GM18517 (cell line): ENCODE data around the gene SEZ6L2.

Experiments
- ATAC-seq: cut with Tn5 transposase; IDR thresholded peaks from one replicate; pipeline ENCODE4 v1.9.1; 2021; ENCODE audit warnings: mild to moderate bottlenecking, moderate library complexity; ENCODE audit not compliant: unreplicated experiment

Gene SEZ6L2

DNA sequence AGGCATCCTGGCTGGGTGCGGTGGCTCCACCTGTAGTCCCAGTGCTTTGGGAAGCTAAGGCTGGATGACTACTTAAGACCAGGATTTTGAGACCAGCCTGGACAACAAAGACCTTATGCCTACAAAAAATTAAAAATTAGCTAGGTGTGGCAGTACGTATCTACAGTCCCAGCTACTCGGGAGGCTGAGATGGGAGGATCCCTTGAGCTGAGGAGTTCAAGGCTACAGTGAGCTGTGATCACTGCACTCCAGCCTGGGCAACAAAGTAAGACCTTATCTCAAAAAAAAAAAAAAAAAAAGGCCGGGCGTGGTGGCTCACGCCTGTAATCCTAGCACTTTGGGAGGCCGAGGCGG, 73.0 kb downstream of the SEZ6L2 start:
- no peak for ATAC-seq

DNA sequence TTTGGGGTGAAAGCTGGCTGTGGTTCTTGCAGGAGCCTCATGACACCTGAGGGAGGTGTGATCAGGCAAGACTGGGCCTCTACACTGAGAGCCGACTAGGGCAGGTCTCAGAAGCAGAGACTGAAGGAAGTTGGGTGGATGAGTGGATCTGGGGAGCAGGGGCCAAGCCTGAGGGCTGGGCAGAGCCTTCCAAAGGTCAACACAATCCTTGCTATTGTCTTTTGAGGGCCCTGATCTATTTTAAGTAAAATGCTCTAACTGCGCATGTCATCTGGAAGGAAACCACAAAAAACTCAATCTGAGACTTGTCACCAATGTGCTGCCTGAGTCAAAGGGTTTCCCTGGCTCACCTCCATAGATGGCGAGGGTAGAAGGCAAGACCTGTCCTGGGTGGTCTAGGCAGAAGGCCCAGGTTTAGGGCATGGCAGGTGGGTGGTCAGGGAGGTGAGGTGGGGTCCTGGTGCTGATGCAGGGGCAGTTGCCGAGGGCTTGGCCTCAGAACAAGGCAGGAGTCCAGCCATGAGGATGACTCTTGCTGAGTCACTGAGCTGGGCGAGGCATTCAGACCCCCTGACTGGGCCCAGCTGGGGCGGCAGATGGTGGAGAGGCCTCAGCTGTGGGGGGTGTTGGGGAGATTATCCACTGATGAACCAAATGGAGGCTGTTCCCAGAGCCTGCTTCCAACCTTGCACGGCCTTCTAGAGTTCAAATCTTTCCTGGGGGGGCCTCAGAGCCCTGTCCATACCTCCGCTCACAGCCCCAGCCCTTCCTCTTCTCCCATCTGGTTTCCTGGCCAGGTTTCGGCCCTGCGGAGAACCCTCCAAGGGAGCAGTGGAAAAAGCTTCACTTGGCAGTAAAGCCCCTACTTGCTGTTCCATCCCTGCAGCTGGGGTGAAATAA, 74.0 kb downstream of the SEZ6L2 start:
- no peak for ATAC-seq

DNA sequence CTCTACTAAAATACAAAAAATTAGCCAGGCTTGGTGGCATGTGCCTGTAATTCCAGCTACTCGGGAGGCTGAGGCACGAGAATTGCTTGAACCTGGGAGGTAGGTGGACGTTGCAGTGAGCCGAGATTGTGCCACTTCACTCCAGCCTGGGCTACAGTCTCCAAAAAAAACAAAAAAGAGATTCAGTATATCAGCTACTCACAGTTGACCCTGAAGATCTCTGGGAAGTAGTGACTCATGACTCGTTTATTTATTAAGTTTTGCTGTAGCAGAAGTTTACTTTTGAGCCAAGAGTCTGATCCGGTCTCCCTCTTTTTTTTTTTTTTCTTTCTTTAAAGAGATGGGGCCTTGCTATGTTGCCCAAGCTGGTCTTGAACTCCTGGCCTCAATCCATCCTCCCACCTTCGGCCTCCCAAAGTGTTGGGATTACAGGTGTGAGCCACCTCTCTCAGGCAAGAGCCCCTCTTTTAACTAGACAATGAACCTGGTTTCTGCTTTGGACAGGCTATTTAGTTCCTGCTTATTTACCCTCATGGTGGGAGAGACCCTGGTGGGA, 74.7 kb downstream of the SEZ6L2 start:
- ATAC-seq = no peak

DNA sequence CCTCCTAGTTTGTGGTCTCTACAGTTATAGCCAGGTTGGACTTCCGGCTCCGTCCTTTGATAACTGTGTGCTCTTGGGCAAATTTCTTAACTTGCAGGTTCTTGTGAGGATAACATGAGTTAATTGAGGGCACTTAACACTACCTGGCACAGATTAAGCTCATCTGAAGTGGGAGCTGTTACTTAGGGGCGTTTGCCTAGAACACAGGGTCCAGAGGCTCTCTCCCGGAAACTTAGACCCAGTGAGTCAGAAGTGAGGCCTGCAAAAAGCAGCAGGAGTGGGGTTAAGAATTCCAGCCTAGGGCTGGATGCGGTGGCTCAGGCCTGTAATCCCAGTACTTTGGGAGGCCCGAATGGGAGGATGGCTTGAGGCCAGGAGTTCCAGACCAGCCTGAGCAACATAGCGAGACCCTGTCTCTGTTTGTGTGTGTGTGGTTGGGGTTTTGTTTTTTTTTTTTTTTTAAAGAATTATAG, 77.7 kb downstream of the SEZ6L2 start:
- ATAC-seq = no peak
